HL-60 (cell line): Measurements from ENCODE around the gene ENPP6.

Experiments used
- GABPA ChIP-seq: IDR thresholded peaks from 2 replicates; pipeline ENCODE4 v1.6.1; 2012; ENCODE audit warnings: low read depth
- TF ChIP-seq, protein P1 (sequence below): IDR thresholded peaks from 2 replicates; pipeline ENCODE4 v1.6.1; 2012; ENCODE audit warnings: low read depth; ENCODE audit not compliant: insufficient replicate concordance
- TF ChIP-seq, protein P2 (sequence below): IDR thresholded peaks from one replicate; pipeline ENCODE4 v1.5.1; 2011; ENCODE audit warnings: low read length, control low read depth, inconsistent platforms; ENCODE audit not compliant: insufficient read depth

- TF ChIP-seq, protein P1, sequence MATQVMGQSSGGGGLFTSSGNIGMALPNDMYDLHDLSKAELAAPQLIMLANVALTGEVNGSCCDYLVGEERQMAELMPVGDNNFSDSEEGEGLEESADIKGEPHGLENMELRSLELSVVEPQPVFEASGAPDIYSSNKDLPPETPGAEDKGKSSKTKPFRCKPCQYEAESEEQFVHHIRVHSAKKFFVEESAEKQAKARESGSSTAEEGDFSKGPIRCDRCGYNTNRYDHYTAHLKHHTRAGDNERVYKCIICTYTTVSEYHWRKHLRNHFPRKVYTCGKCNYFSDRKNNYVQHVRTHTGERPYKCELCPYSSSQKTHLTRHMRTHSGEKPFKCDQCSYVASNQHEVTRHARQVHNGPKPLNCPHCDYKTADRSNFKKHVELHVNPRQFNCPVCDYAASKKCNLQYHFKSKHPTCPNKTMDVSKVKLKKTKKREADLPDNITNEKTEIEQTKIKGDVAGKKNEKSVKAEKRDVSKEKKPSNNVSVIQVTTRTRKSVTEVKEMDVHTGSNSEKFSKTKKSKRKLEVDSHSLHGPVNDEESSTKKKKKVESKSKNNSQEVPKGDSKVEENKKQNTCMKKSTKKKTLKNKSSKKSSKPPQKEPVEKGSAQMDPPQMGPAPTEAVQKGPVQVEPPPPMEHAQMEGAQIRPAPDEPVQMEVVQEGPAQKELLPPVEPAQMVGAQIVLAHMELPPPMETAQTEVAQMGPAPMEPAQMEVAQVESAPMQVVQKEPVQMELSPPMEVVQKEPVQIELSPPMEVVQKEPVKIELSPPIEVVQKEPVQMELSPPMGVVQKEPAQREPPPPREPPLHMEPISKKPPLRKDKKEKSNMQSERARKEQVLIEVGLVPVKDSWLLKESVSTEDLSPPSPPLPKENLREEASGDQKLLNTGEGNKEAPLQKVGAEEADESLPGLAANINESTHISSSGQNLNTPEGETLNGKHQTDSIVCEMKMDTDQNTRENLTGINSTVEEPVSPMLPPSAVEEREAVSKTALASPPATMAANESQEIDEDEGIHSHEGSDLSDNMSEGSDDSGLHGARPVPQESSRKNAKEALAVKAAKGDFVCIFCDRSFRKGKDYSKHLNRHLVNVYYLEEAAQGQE, result no peak
- TF ChIP-seq, protein P2, sequence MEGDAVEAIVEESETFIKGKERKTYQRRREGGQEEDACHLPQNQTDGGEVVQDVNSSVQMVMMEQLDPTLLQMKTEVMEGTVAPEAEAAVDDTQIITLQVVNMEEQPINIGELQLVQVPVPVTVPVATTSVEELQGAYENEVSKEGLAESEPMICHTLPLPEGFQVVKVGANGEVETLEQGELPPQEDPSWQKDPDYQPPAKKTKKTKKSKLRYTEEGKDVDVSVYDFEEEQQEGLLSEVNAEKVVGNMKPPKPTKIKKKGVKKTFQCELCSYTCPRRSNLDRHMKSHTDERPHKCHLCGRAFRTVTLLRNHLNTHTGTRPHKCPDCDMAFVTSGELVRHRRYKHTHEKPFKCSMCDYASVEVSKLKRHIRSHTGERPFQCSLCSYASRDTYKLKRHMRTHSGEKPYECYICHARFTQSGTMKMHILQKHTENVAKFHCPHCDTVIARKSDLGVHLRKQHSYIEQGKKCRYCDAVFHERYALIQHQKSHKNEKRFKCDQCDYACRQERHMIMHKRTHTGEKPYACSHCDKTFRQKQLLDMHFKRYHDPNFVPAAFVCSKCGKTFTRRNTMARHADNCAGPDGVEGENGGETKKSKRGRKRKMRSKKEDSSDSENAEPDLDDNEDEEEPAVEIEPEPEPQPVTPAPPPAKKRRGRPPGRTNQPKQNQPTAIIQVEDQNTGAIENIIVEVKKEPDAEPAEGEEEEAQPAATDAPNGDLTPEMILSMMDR, result no peak
- TF ChIP-seq GABPA, result no peak
Observed at GRCh38 chr4:184080674-184081073, 137.0 kb downstream of the ENPP6 start.
